Stimulated activated CD4-positive, alpha-beta T cell treated with anti-CD3 and anti-CD28 coated beads, Interleukin-4, amount 100 ng/mL, for 48 hours (primary cell): ENCODE results near the gene OMP.
"Not testable (repeated sequence)": the region's sequence is repeated elsewhere in the genome, so short reads cannot be mapped to it uniquely, and the experiment has no call there.

ENCODE experiments used
- DNase-seq, 2 donors: peaks; one replicate each; pipeline ENCODE4 v3.0.0-alpha.2; 2020; ENCODE audit warnings: low read depth in 2 of 2

OMP gene

GRCh38 chr11:77102246-77103210 is at the start of gene OMP:
TSS of gene OMP (plus strand) at chr11:77102840. CDS start at chr11:77102840, 0 bp downstream.
- no peak for DNase-seq

- no peak for DNase-seq
Measured at GRCh38 chr11:77053217-77054015, 49.2 kb upstream of the OMP start.

- no peak for DNase-seq
Measured at GRCh38 chr11:77054084-77054483, 48.6 kb upstream of the OMP start.

- no peak for DNase-seq
Measured at GRCh38 chr11:77055101-77055561, 47.5 kb upstream of the OMP start.

GRCh38 chr11:77055913-77056312 is 46.7 kb upstream of the OMP start:
- no peak for DNase-seq

- DNase-seq, result no peak
Measured at GRCh38 chr11:77056814-77057402, 45.7 kb upstream of the OMP start.

GRCh38 chr11:77057938-77058474 is 44.6 kb upstream of the OMP start:
- DNase-seq, result no peak

GRCh38 chr11:77058900-77059299 is 43.7 kb upstream of the OMP start:
- no peak for DNase-seq

- no peak for DNase-seq
Measured at GRCh38 chr11:77059806-77060205, 42.8 kb upstream of the OMP start.

- no peak for DNase-seq
Measured at GRCh38 chr11:77060234-77060633, 42.4 kb upstream of the OMP start.

- not testable (repeated sequence) for DNase-seq
Measured at GRCh38 chr11:77061258-77061657, 41.4 kb upstream of the OMP start.

GRCh38 chr11:77062924-77063323 is 39.7 kb upstream of the OMP start:
- DNase-seq, result no peak

GRCh38 chr11:77063407-77063806 is 39.2 kb upstream of the OMP start:
- no peak for DNase-seq

- no peak for DNase-seq
Measured at GRCh38 chr11:77063861-77064260, 38.8 kb upstream of the OMP start.

- DNase-seq, result no peak
Measured at GRCh38 chr11:77064648-77065217, 37.9 kb upstream of the OMP start.

- no peak for DNase-seq
Measured at GRCh38 chr11:77065878-77066228, 36.8 kb upstream of the OMP start.

- DNase-seq, result peak; percentile 79 to 81
Measured at GRCh38 chr11:77066229-77067042, 36.2 kb upstream of the OMP start, which contains the start of gene CAPN5. TSS of gene CAPN5 (plus strand) at chr11:77066971. CDS start at chr11:77084887, 17,916 bp downstream.

GRCh38 chr11:77067861-77068443 is 34.7 kb upstream of the OMP start:
- DNase-seq, result no peak

GRCh38 chr11:77068457-77069335 is 33.9 kb upstream of the OMP start:
- DNase-seq, result no peak
